GM12878 (cell line): Measurements from ENCODE around the gene PRRC1. TPM values are rescaled to one million over a fixed set of nuclear protein-coding genes. Genes with fewer than 3 reads are reported as not detected.
A peak's percentile ranks its signal among the peaks of the same experiment; 100 is the strongest.

Source experiments
- ATF2 ChIP-seq: IDR thresholded peaks from 2 replicates; pipeline ENCODE4 v1.6.1; 2012; ENCODE audit warnings: low read length, inconsistent platforms
- BHLHE40 ChIP-seq, 2 experiments: fragments of 450-650 bp in 1 of 2; IDR thresholded peaks; 2 replicates each; pipeline ENCODE4 v1.6.1; 2011 to 2017; ENCODE audit warnings: low read depth in 2 of 2, borderline replicate concordance in 1 of 2, improper control_type of control experiment in 1 of 2, low read length in 1 of 2, mild to moderate bottlenecking in 1 of 2
- BMI1 ChIP-seq: fragments of 450-650 bp; IDR thresholded peaks from 2 replicates; pipeline ENCODE4 v1.6.1; 2016; ENCODE audit warnings: mild to moderate bottlenecking, moderate library complexity, borderline replicate concordance
- CUX1 ChIP-seq: IDR thresholded peaks from 2 replicates; pipeline ENCODE4 v1.6.1; 2012; ENCODE audit warnings: improper control_type of control experiment, low read depth, low read length; ENCODE audit not compliant: insufficient replicate concordance
- DPF2 ChIP-seq: fragments of 450-650 bp; IDR thresholded peaks from 2 replicates; pipeline ENCODE4 v1.6.1; 2017; ENCODE audit warnings: mild to moderate bottlenecking
- EGR1 ChIP-seq, 2 experiments: IDR thresholded peaks; 1 replicate in 1 of 2; 2 replicates in 1 of 2; pipeline ENCODE4 v1.6.1; 2011 to 2012; ENCODE audit warnings: low read depth in 2 of 2, low read length in 2 of 2, borderline replicate concordance in 1 of 2, mild to moderate bottlenecking in 1 of 2, moderate library complexity in 1 of 2
- EZH2 ChIP-seq: IDR thresholded peaks from 2 replicates; pipeline ENCODE4 v1.6.1; 2012; ENCODE audit warnings: low read depth, mild to moderate bottlenecking, control low read depth, inconsistent platforms, low read length, borderline replicate concordance; ENCODE audit not compliant: control insufficient read depth
- IKZF1 ChIP-seq: fragments of 450-650 bp; conservative IDR thresholded peaks from 2 replicates; pipeline ENCODE4 v1.6.1; 2017; ENCODE audit warnings: antibody characterized with exemption, mild to moderate bottlenecking
- MEF2A ChIP-seq: IDR thresholded peaks from 2 replicates; pipeline ENCODE4 v1.6.1; 2011; ENCODE audit warnings: low read depth, mild to moderate bottlenecking, low read length, moderate library complexity; ENCODE audit not compliant: insufficient read depth
- MYB ChIP-seq: fragments of 150-350 bp; IDR thresholded peaks from 2 replicates; pipeline ENCODE4 v1.6.1; 2014; ENCODE audit warnings: mild to moderate bottlenecking, low read depth, low read length, borderline replicate concordance
- PRDM15 ChIP-seq: fragments of 450-650 bp; formaldehyde crosslinking; IDR thresholded peaks from 2 replicates; pipeline ENCODE4 v1.4.0; 2020; ENCODE audit warnings: mild to moderate bottlenecking, moderate library complexity
- SREBF1 ChIP-seq: IDR thresholded peaks from 2 replicates; pipeline ENCODE4 v1.6.1; 2012; ENCODE audit warnings: mild to moderate bottlenecking, low read length
- YBX1 ChIP-seq: fragments of 450-650 bp; IDR thresholded peaks from 2 replicates; pipeline ENCODE4 v1.6.1; 2016; ENCODE audit warnings: antibody characterized with exemption
- ZNF207 ChIP-seq: fragments of 450-650 bp; IDR thresholded peaks from 2 replicates; pipeline ENCODE4 v1.6.1; 2014; ENCODE audit warnings: antibody characterized with exemption, mild to moderate bottlenecking, borderline replicate concordance
- ZNF687 ChIP-seq: fragments of 450-650 bp; IDR thresholded peaks from 2 replicates; pipeline ENCODE4 v1.6.1; 2017; ENCODE audit warnings: mild to moderate bottlenecking, moderate library complexity
- polyA plus RNA-seq, 11 experiments: library from polyadenylated mRNA; depleted of rRNA in 4 of 11; unstranded in 6 of 11; stranded (reverse) in 5 of 11; fragments of >200 nt; fragmentation: Nextera tagmentation in 4 of 11; fragmentation: Illumina TruSeq in 1 of 11; extraction: Ambion mirVana in 4 of 11; extraction: Trizol in 1 of 11; gene quantifications; 1 replicate in 1 of 11; 2 replicates in 10 of 11; pipeline versions ENCODE4 v1.2.1 to v1.2.3, GENCODE V29; 2011 to 2016; ENCODE audit warnings: inconsistent platforms in 2 of 11, missing spikeins in 2 of 11, low read depth in 1 of 11
- total RNA-seq, 4 experiments: library from RNA; depleted of rRNA in 3 of 4; stranded (reverse); fragments of >200 nt in 3 of 4; fragmentation: Illumina TruSeq in 1 of 4; extraction: Trizol in 1 of 4; gene quantifications; 2 replicates each; pipeline versions ENCODE4 v1.2.1 to v1.2.3, GENCODE V29; 2013 to 2021

The PRRC1 gene
- total and polyA plus RNA-seq, 10 of the 15 experiments (the other 5 are each of a cell fraction or from before 2014, with no cell fraction given): 19.0 to 54.5 (median 31.0) TPM

GRCh38 chr5:127585661-127586060 lies 68.2 kb downstream of the PRRC1 start (continued):
- TF ChIP-seq ZNF687: peak; percentile 58; the same call in 1 of the 2 replicates
- no peak for TF ChIP-seq MEF2A
- 0 out of 2 replicates have a peak, but pooled peaks have one; percentile 1 for TF ChIP-seq BMI1
- no peak for TF ChIP-seq EGR1 (IDR thresholded peaks at IDR 0.05; ENCODE audit: borderline replicate concordance in 1 of 2, low read depth in 2 of 2, low read length in 2 of 2)
- TF ChIP-seq DPF2: no peak
- TF ChIP-seq PRDM15 (CRISPR knock-in tag): no peak
- no peak for TF ChIP-seq CUX1
- TF ChIP-seq IKZF1: peak; percentile 23
- TF ChIP-seq ZNF207: 0 out of 2 replicates have a peak, but pooled peaks have one; percentile 36
- no peak for TF ChIP-seq EZH2
- TF ChIP-seq SREBF1: no peak
- TF ChIP-seq ATF2: peak; percentile 36; the same call in 1 of the 2 replicates
- TF ChIP-seq MYB: no peak
- no peak for TF ChIP-seq BHLHE40 (IDR thresholded peaks at IDR 0.05; ENCODE audit: borderline replicate concordance in 1 of 2, low read depth in 2 of 2, low read length in 1 of 2)
- no peak for TF ChIP-seq YBX1
